Activated CD8-positive, alpha-beta memory T cell treated with anti-CD3 and anti-CD28 coated beads for 36 hours (primary cell): ENCODE measurements around the gene UBE2E1. TPM values are rescaled to one million over a fixed set of nuclear protein-coding genes. Genes with fewer than 3 reads are reported as not detected.

Experiments
- CTCF ChIA-PET: fragments of 350-600 bp; sonication (Branson Sonifier 250); formaldehyde crosslinking; loops from one replicate; lab custom pipeline; 2021; ENCODE audit warnings: antibody characterized with exemption; lab: Charles Lee
- POLR2A ChIA-PET: fragments of 350-600 bp; sonication (Branson Sonifier 250); formaldehyde crosslinking; loops from one replicate; lab custom pipeline; 2021; ENCODE audit warnings: antibody characterized with exemption; lab: Charles Lee
- total RNA-seq, 2 experiments: library from RNA; stranded (reverse); gene quantifications; one replicate each; pipeline ENCODE4 v1.2.3, GENCODE V29; 2021

The UBE2E1 gene
- total RNA-seq, 2 experiments from 2014 or later: 58.8 to 61.3 TPM

DNA sequence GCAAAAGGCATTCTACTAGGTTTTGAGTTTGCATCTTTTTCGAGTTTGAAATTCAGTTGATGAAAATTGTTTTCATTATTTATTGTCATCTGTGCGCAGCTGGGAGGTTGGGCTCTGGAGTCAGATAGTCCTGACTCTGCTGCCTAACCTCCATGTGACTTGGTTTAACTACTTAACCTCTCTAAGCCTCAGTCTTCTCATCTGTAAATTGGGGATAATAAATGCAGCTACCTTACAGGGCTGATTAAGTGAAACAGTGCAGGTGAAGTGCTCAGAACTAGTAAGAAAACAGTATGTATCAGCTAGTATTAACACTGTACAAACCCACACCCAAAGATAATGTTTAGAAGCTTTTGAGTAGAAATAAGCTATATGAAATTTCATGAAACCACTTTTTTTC lies 14.1 kb upstream of the UBE2E1 start:
- ChIA-PET POLR2A (no interaction called here), CTCF (interaction anchor here (0.7 kb wide), 1 partner anchor 78 kb away, joined by 3 read pairs; no protein-coding TSS in a partner anchor)

DNA sequence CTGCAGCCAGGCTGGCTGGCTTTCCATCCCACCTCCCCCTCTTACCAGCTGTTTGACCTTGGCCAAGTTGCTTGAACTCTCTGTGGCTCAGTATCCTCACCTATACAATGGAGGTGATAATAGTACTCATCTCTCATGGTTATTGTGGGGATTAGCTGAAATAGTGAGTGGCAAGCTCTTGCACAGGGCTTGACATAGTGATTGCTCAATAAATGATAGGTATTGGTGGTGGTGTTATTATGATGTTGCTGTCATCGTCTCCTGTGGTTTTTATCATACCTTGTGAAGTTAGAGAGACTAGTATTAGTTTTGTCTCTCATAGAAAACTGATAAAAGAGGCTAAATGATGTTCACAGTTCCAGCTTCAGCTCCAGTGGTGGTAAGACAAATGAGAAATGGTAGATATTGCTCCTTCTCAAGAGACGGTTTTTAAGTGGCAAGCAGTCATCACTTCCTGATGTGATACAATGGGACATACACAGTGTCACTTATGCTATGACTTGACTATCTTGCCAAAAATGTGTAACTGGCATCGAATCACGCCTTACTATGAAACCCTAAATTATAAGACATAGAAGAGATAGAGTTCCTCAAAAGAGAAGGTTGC lies 12.1 kb upstream of the UBE2E1 start:
- CTCF ChIA-PET: interaction anchor here (0.6 kb wide), 1 partner anchor 413 kb away, joined by 3 read pairs; no protein-coding TSS in a partner anchor
- POLR2A ChIA-PET: no interaction called here

DNA sequence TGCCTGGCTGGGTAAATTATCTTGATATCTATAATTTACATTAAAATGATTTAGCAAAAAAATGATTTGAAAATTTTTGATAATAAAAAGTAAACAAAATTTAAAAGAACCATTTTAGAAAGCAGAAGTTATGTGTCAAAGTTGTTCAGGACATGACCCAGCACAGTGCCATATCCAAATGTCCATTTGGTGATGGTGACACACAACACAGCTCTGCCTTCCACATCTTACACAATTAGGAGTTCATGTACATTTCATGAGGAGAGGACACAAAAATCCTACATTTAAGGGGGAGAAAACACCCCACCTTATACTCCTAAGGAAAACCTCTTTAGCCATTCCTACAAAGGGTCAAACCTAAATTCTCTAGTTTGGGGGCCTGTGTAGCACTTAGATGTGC lies 10.7 kb upstream of the UBE2E1 start:
- POLR2A ChIA-PET: no interaction called here
- CTCF ChIA-PET: no interaction called here

DNA sequence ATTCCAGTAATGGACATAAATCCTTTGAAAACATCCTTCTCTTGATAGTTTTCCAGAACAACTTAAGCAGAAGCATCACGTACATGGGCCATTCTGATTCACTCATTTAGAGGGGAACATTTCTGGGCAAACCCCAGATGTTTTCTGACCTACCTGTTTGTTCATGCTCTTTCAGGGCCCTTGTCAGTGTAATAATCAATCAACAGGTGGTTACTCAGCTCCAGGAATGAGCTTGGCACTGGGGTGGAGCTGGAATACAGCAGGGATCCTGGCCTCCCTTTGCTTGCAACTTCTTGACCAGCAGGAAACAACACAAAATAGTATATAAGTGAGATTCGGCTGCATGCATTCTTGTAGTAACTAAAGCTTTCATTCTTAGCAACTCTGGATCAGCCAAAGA lies 9.2 kb upstream of the UBE2E1 start:
- ChIA-PET CTCF (no interaction called here), POLR2A (no interaction called here)

DNA sequence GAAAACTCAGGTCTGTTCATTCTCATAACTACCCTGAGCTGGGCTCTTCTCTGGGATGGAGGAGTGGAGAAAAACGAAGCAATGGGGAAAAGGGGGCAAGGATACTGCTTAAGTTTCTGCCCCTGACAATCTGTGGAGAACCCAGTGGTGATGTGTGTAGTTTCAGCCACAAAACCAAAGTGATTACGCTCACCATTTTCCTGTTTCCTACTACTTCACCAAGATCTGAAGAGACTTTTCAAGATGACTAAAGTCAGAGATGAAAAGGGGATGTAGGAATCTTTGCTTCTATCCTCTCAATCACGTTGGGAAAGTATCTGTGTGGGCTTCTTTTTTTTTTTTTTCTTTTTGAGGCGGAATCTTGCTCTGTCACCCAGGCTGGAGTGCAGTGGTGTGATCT lies 8.3 kb upstream of the UBE2E1 start:
- POLR2A ChIA-PET: no interaction called here
- CTCF ChIA-PET: no interaction called here

DNA sequence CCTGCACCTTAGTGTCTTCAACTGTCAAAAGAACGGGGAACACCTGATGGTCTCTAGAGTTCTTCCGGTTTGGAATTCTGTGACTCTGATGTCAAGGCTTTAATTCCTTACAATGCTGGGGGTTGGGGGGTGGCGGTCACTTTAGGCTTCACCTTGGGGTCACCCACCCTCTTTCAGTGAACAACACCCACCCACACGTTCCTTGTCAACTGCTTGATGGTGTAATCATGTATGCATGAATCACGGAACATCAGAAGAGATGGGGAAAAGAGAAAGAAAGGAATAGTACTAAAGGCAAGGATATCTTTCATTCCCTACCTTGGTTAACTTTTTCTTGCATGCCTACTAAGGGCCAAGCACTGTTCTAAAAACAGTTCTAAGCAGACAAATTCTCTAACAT lies 7.3 kb upstream of the UBE2E1 start:
- CTCF ChIA-PET: no interaction called here
- POLR2A ChIA-PET: no interaction called here

DNA sequence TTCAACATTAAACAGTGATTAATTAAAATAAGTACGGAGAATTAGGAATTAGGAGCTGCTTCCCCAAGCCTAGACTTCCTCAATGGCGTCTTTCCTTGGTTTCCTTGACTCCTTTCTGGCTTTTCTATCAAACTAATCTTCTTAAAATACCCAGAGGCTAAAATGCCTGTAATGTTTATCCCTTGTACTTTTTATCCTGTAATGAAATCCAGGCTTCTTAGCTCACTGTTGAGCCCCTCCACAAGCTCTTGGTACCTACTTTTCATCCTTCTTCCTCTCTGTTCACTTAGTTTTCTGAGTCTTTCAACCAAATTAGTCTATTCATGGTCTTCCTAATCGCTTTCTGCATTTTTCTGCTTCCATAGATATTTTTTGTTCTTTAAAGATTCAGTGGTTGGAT lies 6.9 kb upstream of the UBE2E1 start:
- CTCF ChIA-PET: no interaction called here
- POLR2A ChIA-PET: no interaction called here

DNA sequence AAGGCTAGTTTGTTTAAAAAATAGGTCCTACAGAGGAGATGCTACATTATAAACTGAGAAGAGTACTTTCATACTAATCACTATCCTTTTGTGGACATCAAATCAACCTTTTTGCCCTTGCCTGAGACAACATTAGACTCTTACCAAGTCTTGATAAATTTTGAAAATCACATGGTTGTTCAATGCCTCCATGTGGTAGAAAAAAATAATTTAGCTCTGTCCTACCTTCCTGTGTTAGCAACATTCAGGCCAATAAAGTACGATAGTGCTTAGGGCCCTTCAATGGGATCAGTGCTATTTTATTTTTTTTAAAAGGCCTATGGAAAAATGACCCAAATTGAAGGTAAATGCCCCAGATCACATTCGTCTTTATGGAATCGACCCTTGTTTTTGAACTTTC lies 5.0 kb upstream of the UBE2E1 start:
- POLR2A ChIA-PET: no interaction called here
- CTCF ChIA-PET: no interaction called here

DNA sequence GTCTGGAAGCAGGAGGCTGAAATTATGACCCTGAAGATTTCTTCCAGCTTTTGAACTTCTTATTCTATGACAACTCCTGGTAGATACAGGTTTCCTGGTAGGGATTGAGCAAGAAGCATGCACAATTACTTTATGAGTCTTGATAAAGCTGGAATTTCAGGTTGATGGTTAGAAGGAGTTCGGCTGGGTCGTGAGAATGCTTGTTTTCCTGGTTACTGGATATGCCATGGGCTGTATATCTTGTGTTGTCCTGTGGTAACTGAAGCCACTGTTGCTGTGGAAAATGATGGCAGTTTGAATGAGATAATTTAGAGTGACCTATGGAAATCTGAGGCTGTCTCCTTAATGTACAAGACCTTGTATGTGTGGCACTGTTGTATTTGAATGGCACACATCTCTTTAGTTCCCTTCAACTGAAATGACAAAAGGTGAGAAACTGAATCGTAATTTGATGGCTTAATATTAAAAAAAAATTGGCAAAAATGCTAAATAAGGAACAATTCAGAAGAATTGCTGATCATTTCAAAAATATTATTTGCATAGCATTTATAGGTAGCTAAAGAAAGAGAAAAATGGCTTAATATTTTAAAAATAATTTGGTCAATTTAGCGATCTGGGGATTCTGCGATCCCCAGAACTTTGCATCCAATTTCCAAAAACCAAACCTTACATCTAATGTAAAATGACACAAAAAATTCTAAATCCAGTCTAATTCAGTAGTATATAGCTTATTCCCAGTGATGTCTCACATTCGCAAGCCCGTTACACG lies 1.1 kb upstream of the UBE2E1 start:
- ChIA-PET CTCF (no interaction called here), POLR2A (no interaction called here)

DNA sequence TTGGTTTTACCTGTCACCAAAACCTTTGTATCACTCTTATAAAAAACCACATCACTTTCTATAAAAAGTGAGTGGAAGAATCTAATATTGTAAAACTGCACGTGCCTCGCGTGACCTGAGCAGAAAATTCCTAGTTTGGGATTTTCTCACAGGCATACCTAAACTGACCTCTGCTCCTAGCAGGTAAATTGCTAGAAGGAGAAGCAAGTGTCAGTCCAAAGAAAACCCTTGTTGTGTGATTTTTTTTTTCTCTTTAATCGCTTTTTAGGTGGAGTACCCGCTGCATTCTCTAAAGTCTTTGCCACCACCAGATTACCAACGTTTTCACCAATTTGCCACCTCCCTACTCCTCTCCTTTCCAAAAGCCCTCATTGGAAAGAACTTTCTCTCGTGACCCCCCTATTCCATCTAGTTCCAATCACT lies 534 bp upstream of the UBE2E1 start:
- POLR2A ChIA-PET: no interaction called here

DNA sequence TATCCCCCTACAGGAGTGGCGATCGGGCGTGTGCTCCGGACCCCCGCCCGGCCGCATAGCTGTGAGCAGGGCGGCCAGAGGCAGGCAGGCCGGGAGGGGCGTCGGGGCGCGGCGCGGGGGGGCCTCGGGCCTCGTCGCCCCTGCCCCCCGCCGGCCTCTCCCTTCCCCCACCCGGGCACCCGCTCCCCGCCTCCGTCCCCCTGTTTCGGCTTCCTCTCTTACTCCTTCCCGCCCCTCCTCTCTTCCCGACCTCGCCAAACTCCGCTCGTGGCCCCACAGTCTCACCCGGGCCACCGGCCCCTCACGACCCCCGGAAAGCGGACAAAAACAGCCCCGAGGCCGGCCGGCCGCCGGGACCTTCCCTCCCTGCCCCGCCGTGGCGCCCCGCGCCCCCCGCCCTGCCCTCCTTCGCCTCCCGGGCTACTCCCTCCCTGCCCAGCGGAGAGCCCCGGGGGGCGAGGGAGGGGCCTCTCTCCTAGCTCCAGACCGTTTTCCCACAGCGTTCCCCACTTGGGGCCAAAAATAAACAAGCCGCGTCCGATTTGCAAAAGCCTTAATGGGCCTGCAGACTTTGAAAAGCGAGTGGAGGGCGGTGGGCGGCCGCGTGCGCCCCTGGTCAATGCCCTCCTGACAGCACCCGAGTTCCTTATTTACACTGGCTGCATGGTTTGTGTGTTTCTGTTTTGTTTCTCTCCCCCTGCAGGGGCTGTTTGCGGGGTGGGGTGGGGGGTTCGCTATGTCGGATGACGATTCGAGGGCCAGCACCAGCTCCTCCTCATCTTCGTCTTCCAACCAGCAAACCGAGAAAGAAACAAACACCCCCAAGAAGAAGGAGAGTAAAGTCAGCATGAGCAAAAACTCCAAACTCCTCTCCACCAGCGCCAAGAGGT lies 1.0 kb downstream of the UBE2E1 start:
- CTCF ChIA-PET: no interaction called here

More for the DNA sequence above, 534 bp upstream of the UBE2E1 start:
- CTCF ChIA-PET: no interaction called here

DNA sequence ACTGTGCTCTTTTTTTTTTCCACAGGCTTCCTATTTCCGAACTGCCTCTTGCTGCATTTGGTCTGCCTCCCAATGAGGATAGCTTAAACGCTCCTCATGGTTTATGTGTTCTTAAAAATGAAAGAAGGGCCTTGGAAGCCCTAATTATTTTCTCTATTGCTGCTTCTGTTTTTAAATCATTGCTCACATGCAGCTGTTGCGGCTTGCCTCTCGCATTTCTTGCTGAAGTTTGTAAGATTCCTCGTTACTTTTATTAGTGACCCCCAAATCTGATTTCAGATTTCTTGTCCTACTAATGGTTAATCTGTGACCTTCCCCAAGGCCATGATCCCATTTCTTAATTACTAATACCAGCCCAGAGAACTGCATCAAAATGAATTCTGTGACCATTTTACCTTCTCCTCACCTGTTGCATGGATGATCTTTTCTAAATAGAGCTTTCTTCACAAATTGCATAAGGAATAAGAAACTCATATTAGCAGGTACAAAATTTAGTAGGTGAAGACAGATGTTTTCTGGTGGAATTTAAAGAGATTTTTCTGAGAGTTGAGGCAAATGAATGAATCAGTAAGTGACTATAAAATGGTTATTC lies 1.8 kb downstream of the UBE2E1 start:
- POLR2A ChIA-PET: interaction anchor here (3.6 kb wide), 1 partner anchor 110 kb away, joined by 19 read pairs; the partner anchor contains the start of genes NKIRAS1 and RPL15
- CTCF ChIA-PET: no interaction called here

More for the DNA sequence above, 1.0 kb downstream of the UBE2E1 start:
- POLR2A ChIA-PET: no interaction called here

DNA sequence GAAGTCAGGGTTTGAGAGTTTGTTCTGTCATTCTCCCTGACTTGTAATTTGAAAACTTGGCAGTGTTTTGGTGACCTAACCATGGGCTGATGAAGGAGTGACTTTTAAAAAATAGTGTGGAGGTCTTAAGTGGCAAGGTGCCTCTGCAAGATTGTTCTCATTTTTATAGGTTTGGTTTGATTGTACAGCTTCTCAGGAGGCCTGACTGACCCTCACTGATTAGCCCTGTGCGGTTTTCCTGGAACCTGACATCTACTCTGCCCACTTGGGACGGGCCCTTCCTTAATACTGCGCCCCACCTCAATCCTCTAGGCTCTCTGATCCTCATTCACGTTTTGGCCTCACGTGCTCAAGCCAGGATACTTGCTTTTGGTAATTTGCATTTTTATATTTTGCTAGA lies 2.8 kb downstream of the UBE2E1 start:
- CTCF ChIA-PET: no interaction called here
- POLR2A ChIA-PET: interaction anchor here (3.6 kb wide), 1 partner anchor 109 kb away, joined by 19 read pairs; the partner anchor contains the start of genes NKIRAS1 and RPL15

DNA sequence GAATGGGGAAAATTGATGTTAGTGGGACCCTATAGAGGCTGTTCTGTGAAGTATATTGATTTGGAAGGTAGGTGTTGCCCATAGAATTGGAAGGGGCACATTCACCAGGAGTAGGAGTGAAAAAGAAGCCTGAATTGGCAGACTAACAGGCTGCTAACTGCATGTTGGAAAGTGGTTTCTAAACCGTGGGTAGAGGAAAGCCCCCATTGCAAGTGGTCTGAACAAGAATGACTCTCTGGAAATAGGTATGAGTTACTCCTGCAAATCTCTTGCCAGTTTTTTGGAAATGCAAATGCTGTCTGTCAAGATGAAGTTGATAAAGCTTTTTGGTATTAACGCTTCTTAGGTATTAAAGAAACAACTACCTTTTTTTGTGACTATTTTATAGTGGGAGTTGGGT lies 3.5 kb downstream of the UBE2E1 start:
- POLR2A ChIA-PET: interaction anchor here (3.6 kb wide), 1 partner anchor 108 kb away, joined by 19 read pairs; the partner anchor contains the start of genes NKIRAS1 and RPL15
- CTCF ChIA-PET: no interaction called here

DNA sequence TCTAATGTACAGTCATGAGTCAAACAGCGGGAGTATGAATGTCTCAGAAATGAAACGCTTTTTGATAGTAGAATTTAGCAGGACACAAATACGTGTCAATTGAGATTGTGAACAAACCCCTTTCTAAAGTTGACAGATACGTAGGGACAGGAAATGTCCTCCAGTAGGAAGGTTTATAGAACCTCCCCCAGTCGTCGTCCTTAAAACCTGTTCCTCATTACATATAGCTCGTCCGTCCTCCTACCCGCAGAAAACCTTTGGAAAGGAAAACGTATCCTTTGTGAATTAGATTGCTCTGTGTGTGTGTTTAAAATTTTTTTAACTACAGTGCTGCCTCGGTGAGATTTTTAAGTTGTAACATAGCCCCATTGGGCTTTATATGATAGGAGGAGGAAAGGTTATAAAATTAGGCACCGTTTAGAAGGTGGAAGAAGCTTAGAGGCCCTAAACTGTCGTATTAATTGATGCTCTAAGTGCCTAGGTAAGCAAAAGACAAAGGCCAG lies 4.1 kb downstream of the UBE2E1 start:
- CTCF ChIA-PET: no interaction called here
- POLR2A ChIA-PET: interaction anchor here (3.6 kb wide), 1 partner anchor 108 kb away, joined by 19 read pairs; the partner anchor contains the start of genes NKIRAS1 and RPL15

DNA sequence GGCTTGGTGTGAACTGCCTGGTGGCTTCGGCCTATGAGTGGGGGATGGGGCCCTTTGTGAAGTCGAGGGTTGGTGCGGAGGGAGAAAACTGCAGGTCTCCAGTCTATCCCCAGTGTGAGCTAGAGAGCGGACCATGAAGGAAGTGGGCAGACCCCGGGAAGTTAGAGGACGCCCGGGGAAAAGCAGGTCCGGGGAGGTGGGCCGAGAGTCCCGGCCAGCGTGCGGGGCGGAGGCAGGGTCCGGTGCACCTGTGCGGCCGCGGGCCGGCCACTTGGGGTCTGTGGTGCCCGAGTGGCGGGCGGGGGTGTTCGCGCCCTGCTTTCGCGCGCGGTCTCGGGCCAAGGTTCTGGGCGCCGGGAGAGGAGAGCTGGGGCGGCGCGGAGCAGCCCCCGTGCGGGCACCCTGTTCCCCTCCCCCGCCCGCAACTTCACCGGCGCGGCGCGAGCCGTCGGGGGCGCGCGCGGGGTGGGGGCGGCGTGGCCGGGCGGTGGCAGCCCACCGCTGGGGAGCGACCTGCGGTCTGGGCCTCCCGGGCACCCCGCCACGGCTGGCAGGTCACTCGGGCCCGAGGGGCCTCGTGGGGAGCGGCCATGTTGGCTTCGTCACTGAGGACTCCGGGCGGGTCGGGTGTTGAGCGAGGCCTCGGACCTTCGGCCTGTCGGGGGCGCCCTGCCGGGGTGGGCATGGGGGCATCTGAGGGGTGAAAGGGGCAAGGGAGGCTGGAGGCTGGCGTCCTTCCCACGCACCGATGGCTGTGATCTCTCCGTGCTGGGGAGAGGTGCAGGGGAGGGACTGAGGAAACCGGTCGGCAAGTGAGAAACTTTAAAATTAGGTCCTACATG lies 4.8 kb downstream of the UBE2E1 start:
- POLR2A ChIA-PET: interaction anchor here (0.6 to 3.6 kb wide), 2 partner anchors 20 to 107 kb away, joined by 3 to 19 read pairs; partner anchors contain the start of genes NKIRAS1 and RPL15
- CTCF ChIA-PET: no interaction called here

DNA sequence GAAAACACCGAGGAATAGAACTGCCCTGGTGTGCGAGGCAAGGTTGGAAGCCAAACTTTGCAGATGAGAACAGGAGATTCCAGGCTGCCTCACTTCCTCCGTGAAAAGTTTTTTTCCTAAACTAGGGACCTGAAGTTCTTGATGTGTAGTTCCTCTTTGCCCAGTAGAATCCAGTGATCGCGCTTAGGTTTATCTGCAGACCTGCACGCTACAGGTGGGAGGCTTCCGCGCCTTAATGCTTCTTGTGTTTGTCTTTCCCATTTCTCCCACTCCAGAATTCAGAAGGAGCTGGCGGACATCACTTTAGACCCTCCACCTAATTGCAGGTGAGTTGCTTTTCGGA lies 5.4 kb downstream of the UBE2E1 start:
- ChIA-PET POLR2A (interaction anchor here (0.6 to 3.6 kb wide), 2 partner anchors 20 to 107 kb away, joined by 3 to 19 read pairs; partner anchors contain the start of genes NKIRAS1 and RPL15), CTCF (no interaction called here)

DNA sequence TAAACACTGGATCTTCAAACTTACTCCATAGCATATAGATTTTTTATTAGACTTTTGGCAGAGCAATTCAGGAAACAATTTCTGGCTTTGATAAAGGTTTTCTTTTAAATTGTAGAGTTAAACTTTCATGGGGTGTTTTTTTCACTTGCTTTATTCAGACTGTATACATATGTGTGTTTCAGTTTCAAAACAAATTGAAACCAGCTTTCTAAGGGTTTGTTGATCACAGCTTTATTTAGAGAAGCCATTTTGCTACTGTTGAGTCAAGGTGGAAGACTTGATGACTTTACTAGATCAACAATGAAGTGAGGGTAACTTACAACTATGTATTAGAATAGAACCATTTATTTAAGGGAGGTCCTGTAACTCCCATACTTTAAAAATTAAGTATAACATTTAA lies 6.2 kb downstream of the UBE2E1 start:
- ChIA-PET POLR2A (no interaction called here), CTCF (no interaction called here)
